AG20443 (cell line): ENCODE data around the gene PYGB.
"Not testable (repeated sequence)": the region's sequence is repeated elsewhere in the genome, so short reads cannot be mapped to it uniquely, and the experiment has no call there.

Experiments used
- DNase-seq: peaks from one replicate; pipeline ENCODE4 v3.0.0; 2012; ENCODE audit warnings: low spot score, mixed read lengths

PYGB gene

DNA sequence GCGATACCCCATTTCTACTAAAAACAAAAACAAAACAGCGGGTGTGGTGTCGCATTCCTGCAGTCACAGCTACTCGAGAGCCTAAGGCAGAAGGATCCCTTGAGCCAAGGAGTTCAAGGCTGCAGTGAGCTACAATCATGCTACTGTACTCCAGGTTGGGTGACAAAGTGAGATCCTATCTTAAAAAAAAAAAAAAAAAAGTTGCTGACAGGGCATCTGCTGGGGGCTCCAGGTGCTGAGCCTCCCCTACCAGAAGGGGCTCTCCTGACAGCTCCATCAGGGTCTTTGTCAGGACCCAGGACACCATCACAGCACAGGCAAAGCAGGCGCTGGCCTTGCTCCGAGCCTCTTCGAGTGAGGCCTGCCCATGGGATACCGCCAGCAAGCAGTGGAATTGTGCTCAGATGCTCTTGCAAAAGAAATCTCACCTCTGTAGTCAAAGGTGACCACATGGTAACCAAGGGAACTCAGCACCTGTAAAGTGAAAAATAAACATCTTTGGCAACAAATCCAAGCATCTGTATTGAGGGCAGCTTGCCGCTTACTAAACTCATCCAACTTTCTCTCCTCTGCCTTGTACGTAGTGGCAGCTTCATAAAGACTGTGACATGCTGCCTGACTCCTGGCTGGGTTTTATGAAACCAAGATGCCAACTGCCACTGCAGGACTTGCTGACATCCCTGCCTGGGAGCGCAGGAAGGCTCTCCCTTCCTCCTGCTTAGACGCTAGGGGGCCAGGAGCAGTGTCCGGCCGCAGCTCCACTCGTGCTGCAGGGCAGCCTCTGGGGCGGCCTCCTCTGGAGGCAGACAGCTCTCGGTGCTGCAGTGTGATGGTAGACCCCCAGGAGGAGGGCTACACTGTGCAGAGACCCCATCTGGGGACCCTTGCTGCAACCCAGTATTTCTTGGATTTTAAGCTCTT lies 66.9 kb downstream of the PYGB start:
- DNase-seq = no peak

DNA sequence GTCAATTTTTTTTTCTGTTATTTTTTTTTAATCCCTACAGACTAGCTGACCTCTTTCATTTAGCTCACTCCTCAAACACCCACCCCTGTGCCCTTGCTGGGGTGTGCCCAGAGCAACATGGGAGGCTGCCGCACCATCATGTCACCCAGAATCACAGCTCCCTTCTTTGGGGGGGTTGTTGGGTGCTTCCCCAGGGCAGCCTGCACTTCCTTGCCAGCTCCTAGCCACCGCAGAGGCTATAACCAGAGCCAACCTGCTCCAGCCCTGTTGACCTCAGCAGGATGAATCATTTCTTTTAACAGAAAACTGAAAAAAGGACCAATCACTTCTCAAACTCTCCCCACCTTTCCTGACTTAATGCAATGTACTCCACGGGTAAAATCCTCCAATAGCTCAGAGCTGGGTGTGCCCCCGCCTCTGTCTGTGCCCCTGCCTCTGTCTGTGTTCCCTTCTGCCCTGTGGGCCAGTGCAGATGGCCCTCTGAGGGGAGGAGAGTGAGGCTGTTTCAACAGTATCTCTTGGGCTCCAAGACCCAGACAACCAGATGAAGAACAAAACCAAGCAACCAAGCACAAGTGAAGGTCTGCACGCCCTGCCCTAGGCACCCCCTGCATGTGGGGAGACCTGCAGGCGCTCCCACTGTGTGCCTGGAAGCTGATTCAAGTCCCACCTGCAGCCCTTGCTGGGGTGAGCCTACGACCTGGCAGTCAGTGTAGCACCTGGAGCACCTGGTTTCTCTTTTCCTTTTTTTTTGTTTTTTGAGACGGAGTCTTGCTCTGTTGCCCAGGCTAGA lies 67.7 kb downstream of the PYGB start:
- peak; percentile 68 for DNase-seq

DNA sequence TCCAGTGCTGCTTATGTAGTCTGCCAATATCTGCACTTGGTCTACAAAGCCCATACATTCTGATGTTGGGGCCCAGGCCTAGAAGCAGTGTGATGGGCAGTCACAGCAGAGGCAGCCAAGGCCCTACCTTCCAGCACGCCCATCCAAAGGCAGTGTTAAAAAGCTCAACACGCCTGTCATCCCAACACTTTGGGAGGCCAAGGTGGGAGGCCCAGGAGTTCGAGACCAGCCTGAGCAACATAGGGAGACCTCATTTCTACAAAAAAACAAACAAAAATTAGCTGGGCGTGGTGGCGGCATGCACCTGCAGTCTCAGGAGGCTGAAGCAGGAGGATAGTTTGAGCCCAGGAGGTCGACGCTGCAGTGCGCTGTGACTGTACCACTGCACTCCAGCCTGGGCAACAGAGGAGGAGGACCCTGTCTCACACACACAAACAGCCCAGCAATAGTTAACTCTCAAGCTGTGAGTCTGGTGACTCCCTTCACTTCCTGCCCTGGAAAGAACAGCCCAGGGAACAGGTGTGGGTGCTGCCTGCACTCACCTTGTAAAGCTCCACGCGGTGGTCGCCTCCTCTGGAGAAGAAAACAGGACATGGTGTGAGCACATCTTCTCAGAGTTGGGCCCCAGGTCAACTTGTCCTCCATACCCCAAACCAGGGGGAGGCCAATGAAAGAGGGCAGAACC lies 68.8 kb downstream of the PYGB start:
- DNase-seq = no peak

DNA sequence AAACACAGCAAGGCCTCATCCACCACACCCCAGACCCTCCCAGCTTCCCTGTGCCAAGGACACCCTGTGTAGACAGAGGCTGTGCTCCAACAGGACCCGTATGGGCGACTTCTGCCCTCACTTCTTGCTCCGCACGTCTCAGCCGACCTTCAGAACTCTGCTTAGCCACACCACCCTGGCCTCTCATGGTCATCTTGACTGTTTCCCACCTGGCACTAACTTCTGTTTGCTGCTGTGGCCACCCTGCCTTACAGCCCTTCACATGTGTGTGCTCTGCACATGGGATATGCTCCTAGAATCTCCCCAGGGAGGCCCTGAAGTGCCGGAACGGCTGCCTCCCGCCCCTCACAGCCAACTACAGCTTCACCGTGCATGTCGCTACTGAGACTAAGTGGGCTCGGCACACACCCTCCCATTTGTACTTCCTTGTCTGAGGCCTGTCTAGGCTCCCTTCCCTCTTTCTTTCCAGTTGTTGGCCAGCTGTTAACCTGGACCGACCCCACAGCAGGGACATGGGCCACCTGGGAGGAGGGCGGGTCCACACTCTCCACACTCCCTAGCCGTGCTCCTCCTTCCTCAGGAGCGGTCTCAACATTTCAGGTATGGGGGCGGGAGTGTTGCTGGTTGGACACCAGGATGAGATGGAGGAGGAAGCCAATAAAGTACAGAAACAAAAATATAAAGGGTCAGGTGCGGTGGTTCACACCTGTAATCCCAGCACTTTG lies 69.6 kb downstream of the PYGB start:
- DNase-seq = no peak

DNA sequence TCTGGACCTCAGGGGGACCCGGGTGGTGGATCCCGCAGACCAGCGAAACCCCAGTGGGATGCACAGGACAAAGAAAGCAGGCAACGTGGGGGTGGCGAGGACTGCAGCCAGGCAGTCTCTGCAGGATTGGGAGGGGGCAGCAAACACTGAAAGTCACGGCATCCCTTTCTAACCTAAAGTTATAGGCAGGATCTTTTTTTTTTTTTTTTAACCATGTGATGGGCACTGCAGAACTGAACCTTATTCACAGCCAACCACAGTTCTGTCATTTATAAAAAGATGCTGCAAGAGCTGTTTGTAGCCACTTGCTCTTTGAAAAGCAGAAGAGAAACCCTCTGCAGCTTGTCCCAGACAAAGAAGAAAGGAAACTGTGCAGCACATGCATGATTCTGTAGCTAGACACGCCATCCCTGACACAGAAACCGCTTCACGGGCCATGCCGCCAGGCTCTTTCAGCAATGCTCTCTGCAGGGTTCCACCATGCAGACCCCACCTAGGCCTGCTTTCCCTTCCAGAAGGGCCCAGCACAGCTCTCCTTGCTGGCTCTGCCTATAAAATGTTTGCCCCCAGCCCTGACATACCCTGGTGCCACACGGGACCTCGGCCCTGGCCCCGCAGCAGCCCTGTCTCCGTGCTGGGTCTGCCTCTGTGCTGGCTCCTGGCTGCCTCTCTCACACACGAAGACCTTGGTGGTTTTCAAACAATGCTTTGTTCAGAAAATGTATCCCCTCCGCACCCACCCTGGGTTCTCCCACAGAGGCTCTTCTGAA lies 70.8 kb downstream of the PYGB start:
- no peak for DNase-seq

DNA sequence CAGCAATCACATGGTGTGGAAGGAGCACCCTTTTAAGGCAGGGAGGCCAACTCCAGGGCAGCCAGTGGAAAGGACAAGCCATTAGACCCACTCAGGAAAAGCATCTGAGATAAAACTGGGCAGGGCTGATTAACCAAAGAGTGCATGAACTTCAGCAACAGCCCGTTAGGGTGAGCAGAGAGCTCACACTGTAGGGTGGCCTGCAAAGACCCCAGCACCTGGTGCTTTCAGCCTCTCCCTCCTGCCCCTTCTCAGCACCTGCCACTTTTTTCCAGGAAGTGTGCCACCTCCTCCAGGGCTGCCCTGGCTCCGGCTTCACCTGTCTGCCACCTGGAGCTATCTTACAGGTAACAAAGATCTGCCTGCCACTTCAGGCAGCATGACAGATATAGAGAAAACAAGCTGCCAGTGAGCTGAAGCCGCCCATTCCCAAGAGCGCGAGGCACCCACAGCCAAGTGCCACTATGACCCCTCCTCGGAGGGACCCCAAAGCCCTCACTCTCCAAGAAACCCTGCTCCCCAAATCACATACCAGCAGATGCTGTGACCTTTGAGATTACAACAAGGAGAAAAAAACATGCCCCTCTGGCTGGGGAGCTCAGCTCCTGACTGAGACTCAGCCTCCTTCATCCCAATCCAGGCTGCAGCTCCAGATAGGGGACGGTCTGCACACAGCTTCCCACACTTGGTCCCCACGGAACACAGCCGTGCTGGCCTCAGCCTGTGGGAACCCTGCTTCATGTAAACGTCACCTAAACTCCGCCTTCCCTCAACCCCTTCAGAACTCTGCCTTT lies 71.6 kb downstream of the PYGB start:
- DNase-seq = no peak

DNA sequence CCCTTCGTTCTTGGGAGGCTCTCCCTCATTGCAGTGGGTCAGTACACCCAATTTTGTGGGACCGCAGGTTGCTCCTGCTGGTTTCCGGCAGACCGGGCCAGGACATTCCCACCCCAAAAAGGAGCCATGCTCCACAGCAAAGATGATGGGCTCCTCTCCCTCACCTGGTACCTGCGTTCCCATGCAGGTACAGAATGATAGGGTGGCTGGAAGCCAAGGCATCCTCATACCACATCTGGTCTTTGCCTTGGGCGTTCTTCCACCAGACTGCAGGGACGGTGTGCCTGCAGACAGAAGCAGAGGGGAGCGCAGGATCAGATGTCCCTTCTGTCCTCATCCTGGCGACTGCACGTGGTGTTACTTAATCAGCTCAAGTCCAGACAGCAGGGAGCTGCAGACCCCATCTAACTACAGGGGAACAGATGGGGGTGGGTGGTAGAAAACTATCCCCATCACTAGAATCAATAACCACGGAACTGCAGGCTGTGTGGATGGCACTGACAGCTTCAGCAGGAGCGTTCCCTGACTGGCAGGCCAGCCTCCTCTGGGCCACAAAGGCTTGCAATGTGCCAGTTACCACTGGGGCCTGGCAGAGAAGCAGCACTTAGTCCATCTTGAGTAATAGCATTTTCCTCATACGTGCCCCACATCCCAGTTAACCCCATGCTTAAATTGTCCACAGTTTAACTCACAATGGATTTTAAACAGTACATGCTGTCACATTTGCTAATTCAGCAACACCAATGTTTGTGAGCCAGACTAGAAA lies 72.3 kb downstream of the PYGB start:
- no peak for DNase-seq

DNA sequence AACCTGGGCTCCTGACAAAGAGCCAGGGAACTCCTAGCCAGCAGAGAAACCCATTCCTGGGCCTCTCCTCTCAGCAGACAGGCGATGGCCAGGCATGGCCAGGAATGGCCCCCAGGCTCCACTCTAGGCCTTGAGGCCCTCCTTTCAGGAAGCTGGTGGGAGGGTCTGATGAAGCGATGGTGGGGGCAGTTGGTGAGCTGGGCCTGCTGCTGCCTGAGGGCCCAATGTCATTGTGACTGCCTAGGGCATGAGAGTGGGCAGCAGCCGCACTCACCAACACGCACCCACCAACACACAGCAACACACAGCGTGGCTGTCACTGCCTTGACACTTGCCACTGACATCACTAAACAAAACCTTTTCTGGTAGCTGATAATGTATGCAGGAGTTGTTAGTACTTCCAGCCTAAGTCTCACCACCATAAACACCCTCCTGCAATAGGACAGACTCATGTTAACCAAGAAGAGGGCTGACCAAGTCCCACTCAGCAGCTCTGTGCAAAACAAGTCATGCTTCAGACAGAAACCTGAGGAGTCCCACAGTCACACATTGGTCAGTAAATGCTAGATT lies 73.5 kb downstream of the PYGB start:
- no peak for DNase-seq

DNA sequence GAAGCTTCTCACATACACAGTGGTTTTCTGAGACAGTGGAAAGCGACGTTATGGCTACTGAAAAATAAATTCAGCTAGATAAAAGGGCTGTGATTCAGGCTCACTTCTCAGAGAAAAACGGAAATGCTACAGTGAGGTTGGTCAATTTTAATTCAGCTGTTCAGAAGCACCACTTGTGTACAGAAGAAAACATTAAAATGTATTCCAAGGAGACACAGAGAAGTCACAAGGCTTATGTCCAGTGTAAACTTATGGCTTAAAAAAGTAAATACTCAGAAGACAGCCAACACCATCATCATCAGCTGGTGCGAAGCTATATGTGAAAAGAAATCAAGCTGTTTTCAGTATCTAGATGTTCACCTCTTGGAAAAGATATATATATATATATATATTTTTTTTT lies 74.1 kb downstream of the PYGB start:
- no peak for DNase-seq

DNA sequence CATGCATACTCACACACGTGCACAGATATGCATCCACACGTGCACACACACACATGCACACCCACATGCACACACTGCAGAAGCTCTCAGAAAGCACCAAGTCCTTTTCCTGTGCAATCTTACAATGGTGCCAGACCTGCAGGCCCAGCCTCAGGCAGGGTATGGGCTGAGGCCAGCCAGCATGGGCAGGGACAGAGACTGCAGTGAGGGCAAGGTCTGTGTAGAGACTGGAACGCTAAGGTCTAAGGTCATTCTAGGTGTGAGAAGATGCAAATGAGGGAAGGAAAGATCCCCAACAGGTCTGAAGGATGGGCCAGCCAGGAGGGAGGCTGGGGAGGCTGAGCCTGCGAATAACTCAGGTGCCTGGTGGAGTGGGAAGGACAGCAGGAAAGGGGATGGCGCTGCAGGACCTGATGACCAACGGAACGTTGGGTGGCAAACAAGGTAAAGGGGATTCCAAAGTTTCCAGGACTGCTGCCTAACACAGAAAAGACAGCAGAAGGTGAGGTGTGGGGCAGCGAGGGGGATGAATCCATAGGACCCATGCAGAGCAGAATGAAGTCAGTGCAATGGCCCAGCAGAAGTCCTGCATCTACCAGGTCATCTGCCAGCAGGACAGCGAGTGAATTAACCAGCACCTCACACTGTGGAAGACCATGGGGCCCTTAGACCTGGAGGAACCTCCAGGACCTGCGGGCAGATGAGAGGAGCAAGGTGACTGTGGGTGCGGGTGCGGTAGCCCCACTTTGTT lies 75.8 kb downstream of the PYGB start:
- DNase-seq = no peak

DNA sequence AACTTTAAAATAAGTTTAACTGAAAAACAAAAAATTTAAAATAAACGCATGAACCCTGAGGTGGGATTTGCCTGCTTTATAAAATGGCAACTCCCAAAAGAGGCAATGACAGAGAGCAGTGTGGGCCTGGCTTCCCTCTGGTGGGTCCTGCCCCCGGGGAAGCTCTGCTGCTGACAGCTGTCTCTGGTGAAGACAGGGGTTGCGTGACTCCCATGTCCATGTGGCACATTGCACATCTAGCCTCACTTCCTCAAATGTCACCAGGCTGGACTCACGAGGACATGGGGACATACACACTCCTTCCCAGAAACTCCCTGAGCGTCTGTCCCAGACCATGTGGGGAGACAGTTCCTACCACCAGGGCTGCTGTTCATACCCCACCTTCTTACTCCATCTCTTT lies 76.5 kb downstream of the PYGB start:
- no peak for DNase-seq

DNA sequence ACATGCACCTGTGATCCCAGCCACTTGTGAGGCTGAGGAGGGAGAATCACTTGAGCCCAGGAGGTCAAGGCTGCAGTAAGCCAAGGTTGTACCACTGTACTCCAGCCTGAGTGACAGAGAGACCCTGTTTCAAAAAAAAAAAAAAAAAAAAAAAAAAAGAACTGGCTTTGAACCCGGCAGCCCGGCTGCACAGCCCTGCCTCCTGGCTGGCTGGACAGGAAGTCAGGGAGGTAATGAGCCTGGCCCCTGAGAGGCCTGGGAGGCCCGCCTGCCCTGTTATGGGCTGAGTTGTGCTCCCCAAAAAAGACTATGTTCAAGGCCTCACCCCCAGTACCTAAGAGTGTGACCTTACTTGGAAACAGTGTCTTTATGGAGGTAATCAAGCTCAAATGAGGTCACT lies 77.2 kb downstream of the PYGB start:
- DNase-seq = no peak

DNA sequence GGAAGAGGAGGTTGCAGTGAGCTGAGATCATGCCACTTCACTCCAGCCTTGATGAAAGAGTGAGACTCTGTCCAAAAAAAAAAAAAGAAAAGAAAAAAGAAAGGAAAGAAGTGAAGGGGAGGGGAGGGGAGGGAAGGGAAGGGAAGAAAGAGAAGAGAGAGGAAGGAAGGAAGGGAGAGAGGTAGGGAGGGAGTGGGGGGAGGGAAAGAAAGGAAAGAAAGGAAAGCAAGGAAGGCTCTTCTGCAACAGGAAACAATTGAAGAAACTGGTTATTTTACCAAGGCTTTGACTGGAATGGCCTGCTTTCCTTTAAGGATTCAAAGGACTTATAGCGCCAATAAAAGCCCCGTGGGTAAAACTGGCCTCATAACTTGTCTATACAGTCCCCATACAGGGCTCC lies 78.1 kb downstream of the PYGB start:
- DNase-seq = no peak

DNA sequence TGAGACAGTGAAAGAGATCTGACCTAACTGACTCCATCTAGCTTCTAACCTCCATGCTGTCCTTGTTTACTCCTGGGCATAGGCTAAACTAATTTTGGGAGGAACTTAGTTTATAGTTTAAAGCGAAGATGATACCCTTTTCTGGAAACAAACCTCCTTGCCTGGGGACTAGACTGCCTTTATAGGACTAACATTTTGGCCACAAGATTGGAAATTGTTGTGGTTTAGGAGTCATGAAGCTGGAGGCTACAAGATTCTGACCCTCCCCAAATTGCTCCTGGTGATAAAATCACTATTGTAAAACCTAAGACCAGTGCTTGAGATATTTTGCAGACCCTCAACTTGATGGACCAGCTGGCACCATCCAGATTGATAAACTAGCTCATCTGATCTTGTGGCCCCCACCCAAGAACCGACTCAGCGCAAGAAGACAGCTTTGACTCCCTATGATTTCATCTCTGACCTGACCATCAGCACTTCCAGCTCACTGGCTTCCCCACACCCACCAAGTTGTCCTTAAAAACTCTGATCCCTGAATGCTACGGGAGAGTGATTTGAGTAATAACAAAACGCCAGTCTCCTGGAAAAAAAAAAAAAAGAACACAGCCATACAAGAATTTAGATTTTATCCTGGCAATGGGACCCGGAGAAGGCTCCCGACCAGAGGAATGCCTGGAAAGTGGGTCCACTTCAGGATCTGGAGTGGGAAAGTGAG lies 79.8 kb downstream of the PYGB start:
- no peak for DNase-seq

DNA sequence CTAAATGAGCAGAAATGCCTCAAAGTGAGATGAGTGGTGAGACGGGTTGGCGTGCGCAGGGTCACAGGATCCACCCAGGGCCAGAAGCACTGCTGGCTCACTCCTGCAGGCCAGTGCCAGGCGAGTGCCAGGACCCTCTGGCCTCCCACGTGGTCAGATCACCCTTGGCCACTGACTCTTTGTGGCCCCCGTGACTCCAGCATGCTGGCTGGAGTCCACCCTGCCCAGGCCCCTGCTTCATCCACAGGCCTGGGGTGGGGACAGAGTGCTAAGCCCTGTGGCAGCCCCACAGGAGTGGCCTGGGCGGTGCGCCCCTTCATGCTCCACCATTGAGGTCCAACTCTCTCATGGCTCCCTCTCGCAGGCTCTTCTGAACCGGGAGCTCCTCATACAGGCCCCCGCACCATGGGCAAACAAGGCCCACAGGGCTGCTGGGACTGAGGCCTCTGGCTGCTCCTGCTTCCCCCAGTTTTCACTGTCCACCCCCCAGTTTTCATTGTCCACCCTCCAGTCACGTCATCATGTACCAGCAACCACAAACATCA lies 81.1 kb downstream of the PYGB start:
- no peak for DNase-seq

DNA sequence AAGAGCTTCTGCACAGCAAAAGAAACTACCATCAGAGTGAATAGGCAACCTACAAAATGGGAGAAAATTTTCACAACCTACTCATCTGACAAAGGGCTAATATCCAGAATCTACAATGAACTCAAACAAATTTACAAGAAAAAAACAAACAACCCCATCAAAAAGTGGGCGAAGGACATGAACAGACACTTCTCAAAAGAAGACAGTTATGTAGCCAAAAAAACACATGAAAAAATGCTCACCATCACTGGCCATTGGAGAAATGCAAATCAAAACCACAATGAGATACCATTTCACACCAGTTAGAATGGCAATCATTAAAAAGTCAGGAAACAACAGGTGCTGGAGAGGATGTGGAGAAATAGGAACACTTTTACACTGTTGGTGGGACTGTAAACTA lies 87.1 kb downstream of the PYGB start:
- DNase-seq = not testable (repeated sequence)

DNA sequence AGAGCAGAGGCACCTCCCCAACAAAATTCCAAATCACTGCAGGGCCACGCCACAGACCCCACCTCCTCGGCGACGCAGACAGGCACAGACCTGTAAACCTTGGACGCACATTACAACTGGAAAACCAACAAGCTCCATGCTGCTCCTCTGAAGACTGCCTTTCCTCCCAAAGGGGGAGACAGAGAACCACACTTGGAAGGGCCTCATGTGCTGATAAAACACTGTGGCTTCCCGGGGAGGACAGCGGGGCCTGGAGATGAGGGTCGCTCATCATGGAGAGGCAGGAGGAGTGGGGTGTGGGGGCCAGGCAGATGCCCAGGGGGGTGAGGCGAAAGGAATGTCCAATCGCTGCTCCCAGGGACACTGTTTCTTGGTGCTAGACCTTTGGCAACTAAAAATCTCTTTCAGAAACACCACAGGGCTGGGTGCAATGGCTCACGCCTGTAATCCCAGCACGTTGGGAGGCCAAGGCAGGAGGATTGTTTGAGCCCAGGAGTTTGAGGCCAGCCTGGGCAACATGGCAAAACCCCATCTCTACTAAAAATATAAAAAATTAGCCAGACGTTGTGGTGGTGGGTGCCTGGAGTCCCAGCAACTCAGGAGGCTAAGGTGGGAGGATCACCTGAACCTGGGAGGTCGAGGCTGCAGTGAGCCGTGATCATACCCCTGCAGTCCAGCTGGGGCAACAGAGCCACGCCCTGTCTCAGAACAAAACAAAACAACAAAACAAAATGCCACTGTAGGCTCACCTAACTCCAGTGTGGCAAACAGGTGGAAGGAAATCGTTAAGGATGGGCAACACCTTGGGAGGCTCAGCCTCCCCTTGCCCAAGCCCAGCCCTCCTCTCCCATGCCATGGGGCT lies 88.9 kb downstream of the PYGB start:
- DNase-seq = peak; percentile 34
